Mesenchymal stem cell (in vitro differentiated cells and primary cell): Measurements from ENCODE around the gene RPAP2.
"Not testable (repeated sequence)": the region's sequence is repeated elsewhere in the genome, so short reads cannot be mapped to it uniquely, and the experiment has no call there.

ENCODE experiments used
- DNase-seq: peaks from one replicate; pipeline ENCODE4 v3.0.0-alpha.2; 2013
- H2AFZ ChIP-seq: one replicate; pipeline ENCODE4 v1.6.1; 2013; ENCODE audit warnings: low read depth, mild to moderate bottlenecking, control low read depth, inconsistent platforms, low read length, moderate library complexity
- H2AK5ac ChIP-seq: 2 replicates; pipeline ENCODE4 v1.6.1; 2013; ENCODE audit warnings: low read length, moderate library complexity, mild to moderate bottlenecking, inconsistent platforms; ENCODE audit not compliant: severe bottlenecking
- H2BK120ac ChIP-seq: one replicate; pipeline ENCODE4 v1.6.1; 2013; ENCODE audit warnings: low read depth, mild to moderate bottlenecking, inconsistent platforms, low read length, moderate library complexity
- H2BK12ac ChIP-seq, 2 experiments: one replicate each; pipeline ENCODE4 v1.6.1; 2013; ENCODE audit warnings: inconsistent platforms in 2 of 2, low read length in 2 of 2, mild to moderate bottlenecking in 2 of 2, moderate library complexity in 2 of 2, control low read depth in 1 of 2
- H2BK15ac ChIP-seq: one replicate; pipeline ENCODE4 v1.6.1; 2013; ENCODE audit warnings: mild to moderate bottlenecking, low read depth, inconsistent platforms; ENCODE audit not compliant: poor library complexity, severe bottlenecking
- H2BK5ac ChIP-seq: 2 replicates; pipeline ENCODE4 v1.6.1; 2013; ENCODE audit warnings: low read depth, mild to moderate bottlenecking, low read length, control low read depth, inconsistent platforms; ENCODE audit not compliant: poor library complexity, severe bottlenecking
- H3K14ac ChIP-seq, 2 experiments: one replicate each; pipeline ENCODE4 v1.6.1; 2013; ENCODE audit warnings: inconsistent platforms in 2 of 2, low read length in 2 of 2, control low read depth in 1 of 2, mild to moderate bottlenecking in 1 of 2, moderate library complexity in 1 of 2
- H3K18ac ChIP-seq, 2 experiments: one replicate each; pipeline ENCODE4 v1.6.1; 2013; ENCODE audit warnings: inconsistent platforms in 2 of 2, low read length in 2 of 2, control low read depth in 1 of 2, low read depth in 1 of 2, mild to moderate bottlenecking in 1 of 2
- H3K23ac ChIP-seq, 2 experiments: one replicate each; pipeline ENCODE4 v1.6.1; 2013; ENCODE audit warnings: inconsistent platforms in 2 of 2, low read length in 2 of 2, mild to moderate bottlenecking in 2 of 2, moderate library complexity in 2 of 2, control low read depth in 1 of 2
- H3K27ac ChIP-seq: 2 replicates; pipeline ENCODE4 v1.5.1; 2013; ENCODE audit warnings: mild to moderate bottlenecking, moderate library complexity, low read length, control low read depth, inconsistent platforms; ENCODE audit not compliant: poor library complexity, severe bottlenecking
- H3K27me3 ChIP-seq, 2 experiments: 2 replicates each; pipeline versions ENCODE4 v1.6.1 to v1.7.0; 2013; ENCODE audit warnings: low read length in 2 of 2, mild to moderate bottlenecking in 2 of 2, moderate library complexity in 2 of 2, control low read depth in 1 of 2, inconsistent platforms in 1 of 2; ENCODE audit not compliant: control insufficient read depth in 1 of 2, insufficient read depth in 1 of 2
- H3K36me3 ChIP-seq, 2 experiments: 2 replicates each; pipeline versions ENCODE4 v1.6.1 to v1.7.0; 2013; ENCODE audit warnings: low read length in 2 of 2, control low read depth in 1 of 2, inconsistent platforms in 1 of 2, low read depth in 1 of 2, mild to moderate bottlenecking in 1 of 2; ENCODE audit not compliant: insufficient read depth in 2 of 2, control insufficient read depth in 1 of 2
- H3K4ac ChIP-seq, 2 experiments: one replicate each; pipeline ENCODE4 v1.6.1; 2013; ENCODE audit warnings: inconsistent platforms in 2 of 2, low read length in 2 of 2, mild to moderate bottlenecking in 2 of 2, moderate library complexity in 2 of 2, control low read depth in 1 of 2, low read depth in 1 of 2
- H3K4me1 ChIP-seq: 2 replicates; pipeline ENCODE4 v1.6.1; 2013; ENCODE audit warnings: low read depth, low read length, control low read depth; ENCODE audit not compliant: control insufficient read depth, insufficient read depth
- H3K4me2 ChIP-seq: 2 replicates; pipeline ENCODE4 v1.6.1; 2013; ENCODE audit warnings: low read length, mild to moderate bottlenecking, inconsistent platforms; ENCODE audit not compliant: poor library complexity, severe bottlenecking
- H3K4me3 ChIP-seq, 2 experiments: 2 replicates each; pipeline versions ENCODE4 v1.5.1 to v1.7.0; 2013; ENCODE audit warnings: low read length in 2 of 2, mild to moderate bottlenecking in 2 of 2, control low read depth in 1 of 2, low read depth in 1 of 2; ENCODE audit not compliant: insufficient read depth in 1 of 2
- H3K79me1 ChIP-seq: replicated peaks from 2 replicates; pipeline ENCODE4 v1.6.1; 2013; ENCODE audit warnings: mild to moderate bottlenecking, control low read depth, low read length, inconsistent platforms; ENCODE audit not compliant: poor library complexity, severe bottlenecking
- H3K9ac ChIP-seq: 2 replicates; pipeline ENCODE4 v1.7.0; 2013; ENCODE audit warnings: mild to moderate bottlenecking, low read length, moderate library complexity
- H3K9me3 ChIP-seq: 2 replicates; pipeline ENCODE4 v1.7.0; 2013; ENCODE audit warnings: mild to moderate bottlenecking, low read length; ENCODE audit not compliant: control insufficient read depth
- H4K8ac ChIP-seq: one replicate; pipeline ENCODE4 v1.6.1; 2013; ENCODE audit warnings: inconsistent platforms, mild to moderate bottlenecking, low read length, moderate library complexity
- H4K91ac ChIP-seq: one replicate; pipeline ENCODE4 v1.6.1; 2013; ENCODE audit warnings: mild to moderate bottlenecking, low read length, inconsistent platforms
- WGBS: methylation state at CpG from one replicate; pipeline ENCODE4 v1.1.7; 2013; ENCODE audit warnings: mixed read lengths; 5-methylcytosine and 5-hydroxymethylcytosine counted together

RPAP2 gene

DNA sequence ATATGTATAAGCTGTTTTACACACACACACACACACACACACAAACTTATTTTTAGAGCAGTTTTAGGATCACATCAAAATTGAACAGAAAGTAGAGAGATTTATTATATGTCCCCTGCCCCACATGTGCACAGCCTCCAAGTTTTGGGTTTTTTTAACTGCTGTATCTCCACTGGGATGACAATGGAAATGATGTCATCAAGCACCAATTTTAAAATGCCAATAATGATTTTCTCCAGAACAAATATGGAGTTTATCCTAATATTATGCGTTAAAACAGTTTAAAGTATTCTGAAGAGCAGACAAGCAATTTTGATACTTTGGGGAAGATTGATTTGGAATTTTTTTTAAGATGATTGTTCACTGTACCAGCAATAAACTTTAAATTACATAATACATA, 131.2 kb downstream of the RPAP2 start:
- no peak overlapping the region for H2AFZ ChIP-seq
- H3K14ac ChIP-seq = no peak overlapping the region
- no peak overlapping the region for H2BK120ac ChIP-seq
- H3K36me3 ChIP-seq = no peaks in the 10 kb centered on the region
- no peak overlapping the region for H3K4me3 ChIP-seq
- no peak overlapping the region for H3K23ac ChIP-seq
- H4K8ac ChIP-seq = no peak overlapping the region
- H3K79me1 ChIP-seq = no peaks in the 10 kb centered on the region
- H2BK5ac ChIP-seq = no peak overlapping the region
- H3K9me3 ChIP-seq = no peaks in the 10 kb centered on the region
- no CpG with 5 or more reads among the region's 1 CpG for WGBS
- H4K91ac ChIP-seq = no peak overlapping the region
- no peak overlapping the region for H2BK15ac ChIP-seq
- no peaks in the 10 kb centered on the region for H3K27me3 ChIP-seq
- no peak overlapping the region for H2AK5ac ChIP-seq
- H2BK12ac ChIP-seq = no peak overlapping the region
- H3K9ac ChIP-seq = no peak overlapping the region
- no peak overlapping the region for H3K4me2 ChIP-seq
- no peak overlapping the region for H3K4ac ChIP-seq
- H3K27ac ChIP-seq = no peak overlapping the region
- DNase-seq = no peak
- H3K18ac ChIP-seq = no peak overlapping the region
- H3K4me1 ChIP-seq = no peaks in the 10 kb centered on the region

DNA sequence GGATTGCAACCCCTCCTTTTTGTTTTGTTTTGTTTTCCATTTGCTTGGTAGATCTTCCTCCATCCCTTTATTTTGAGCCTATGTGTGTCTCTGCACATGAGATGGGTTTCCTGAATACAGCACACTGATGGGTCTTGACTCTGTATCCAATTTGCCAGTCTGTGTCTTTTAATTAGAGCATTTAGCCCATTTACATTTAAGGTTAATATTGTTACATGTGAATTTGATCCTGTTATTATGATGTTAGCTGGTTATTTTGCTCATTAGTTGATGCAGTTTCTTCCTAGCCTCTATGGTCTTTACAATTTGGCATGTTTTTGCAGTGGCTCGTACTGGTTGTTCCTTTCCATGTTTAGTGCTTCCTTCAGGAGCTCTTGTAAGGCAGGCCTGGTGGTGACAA, 135.7 kb downstream of the RPAP2 start:
- not testable (repeated sequence) for H3K4me1 ChIP-seq, DNase-seq, H3K14ac ChIP-seq, H3K23ac ChIP-seq, H3K4ac ChIP-seq, H3K9ac ChIP-seq, H3K36me3 ChIP-seq, H2BK120ac ChIP-seq, H3K79me1 ChIP-seq, H2BK5ac ChIP-seq, H4K8ac ChIP-seq, H3K18ac ChIP-seq, H3K27me3 ChIP-seq, H3K4me3 ChIP-seq, H3K9me3 ChIP-seq, H4K91ac ChIP-seq, H2AK5ac ChIP-seq, H3K4me2 ChIP-seq, H3K27ac ChIP-seq, H2AFZ ChIP-seq, H2BK15ac ChIP-seq, H2BK12ac ChIP-seq
- WGBS = no CpG with 5 or more reads among the region's 1 CpG

DNA sequence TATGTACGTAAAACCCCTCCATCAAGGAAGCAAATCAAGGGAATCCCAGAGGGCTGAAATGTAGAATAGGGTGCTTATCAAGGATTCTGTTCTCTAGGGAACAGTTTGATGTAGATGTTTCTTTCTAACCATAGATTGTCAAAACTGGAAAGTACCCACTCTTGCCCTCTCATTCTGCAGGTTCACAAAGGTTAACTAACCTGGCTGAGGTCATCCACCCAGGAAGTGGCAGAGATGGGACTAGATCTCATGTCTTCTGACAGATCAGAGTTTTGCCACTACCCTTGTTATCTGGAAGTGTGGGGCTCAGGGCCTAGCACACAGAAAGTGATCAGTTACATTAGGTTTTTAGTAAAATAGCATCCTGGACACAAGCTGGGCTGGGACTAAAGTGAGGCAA, 140.4 kb downstream of the RPAP2 start:
- Histone ChIP-seq H3K18ac (no peak overlapping the region), H3K9ac (no peak overlapping the region), H3K27ac (no peak overlapping the region), H3K4ac (no peak overlapping the region), H3K4me1 (no peaks in the 10 kb centered on the region), H3K79me1 (no peaks in the 10 kb centered on the region), H3K36me3 (no peaks in the 10 kb centered on the region), H3K27me3 (peaks cover 0 to 4% of the 10 kb centered on the region in 2 experiments), H2AK5ac (no peak overlapping the region), H3K14ac (no peak overlapping the region), H2BK120ac (no peak overlapping the region), H2AFZ (no peak overlapping the region), H2BK5ac (no peak overlapping the region), H3K9me3 (no peaks in the 10 kb centered on the region), H3K4me3 (no peak overlapping the region), H2BK12ac (no peak overlapping the region), H2BK15ac (no peak overlapping the region), H4K91ac (no peak overlapping the region), H4K8ac (no peak overlapping the region), H3K4me2 (no peak overlapping the region), H3K23ac (no peak overlapping the region)
- 83% methylated on average over 1 of the region's 1 CpG for WGBS
- DNase-seq = no peak

DNA sequence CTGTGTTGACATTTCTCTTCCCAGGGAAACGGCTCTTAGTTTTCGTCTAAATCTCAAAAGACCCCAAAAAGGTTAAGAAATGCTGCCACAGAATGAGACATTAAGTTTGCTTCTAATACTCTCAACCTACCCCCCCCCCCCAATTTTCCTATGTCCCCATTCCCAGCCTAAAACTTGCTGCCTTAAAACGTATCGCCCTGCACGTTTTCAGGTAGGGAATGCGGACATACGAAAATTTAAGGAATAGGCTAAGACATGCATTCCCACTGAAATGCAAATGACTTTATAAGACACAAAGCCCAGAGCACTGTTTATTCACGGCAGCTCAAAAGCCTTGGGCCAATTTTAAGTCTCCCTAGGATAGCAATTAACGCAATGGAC, 142.4 kb downstream of the RPAP2 start:
- Histone ChIP-seq H3K4me3 (peak overlapping the region in 1 of 2 experiments; percentile 24), H3K18ac (no peak overlapping the region), H3K36me3 (no peaks in the 10 kb centered on the region), H3K27ac (no peak overlapping the region), H3K23ac (no peak overlapping the region), H3K4me1 (no peaks in the 10 kb centered on the region), H3K79me1 (no peaks in the 10 kb centered on the region), H3K14ac (no peak overlapping the region), H3K9me3 (no peaks in the 10 kb centered on the region), H2BK15ac (no peak overlapping the region), H3K9ac (no peak overlapping the region), H2AK5ac (no peak overlapping the region), H4K8ac (no peak overlapping the region), H3K4me2 (no peak overlapping the region), H2AFZ (no peak overlapping the region), H2BK5ac (no peak overlapping the region), H4K91ac (no peak overlapping the region), H3K27me3 (peaks cover 0 to 4% of the 10 kb centered on the region in 2 experiments), H2BK12ac (no peak overlapping the region), H3K4ac (no peak overlapping the region), H2BK120ac (no peak overlapping the region)
- no peak for DNase-seq
- 93% methylated on average over 9 of the region's 9 CpGs for WGBS
